Stimulated activated naive CD8-positive, alpha-beta T cell treated with anti-CD3 and anti-CD28 coated beads, Interleukin-15, Interleukin-2, amounts not matched to agents 100 ng/mL and 50 ng/mL, for 24 hours (primary cell): ENCODE results near the gene OR4E1.
"Not testable (repeated sequence)": the region's sequence is repeated elsewhere in the genome, so short reads cannot be mapped to it uniquely, and the experiment has no call there.

Experiments
- H3K27ac Mint-ChIP-seq: one replicate; pipeline ENCODE4 v1.8.0; 2021; ENCODE audit warnings: mild to moderate bottlenecking, mixed read lengths
- H3K27me3 Mint-ChIP-seq: one replicate; pipeline ENCODE4 v1.8.0; 2021; ENCODE audit warnings: mixed read lengths
- H3K36me3 Mint-ChIP-seq: one replicate; pipeline ENCODE4 v1.8.0; 2021; ENCODE audit warnings: low read depth, mixed read lengths
- H3K4me1 Mint-ChIP-seq: one replicate; pipeline ENCODE4 v1.8.0; 2021; ENCODE audit warnings: low read depth, mixed read lengths
- H3K4me3 Mint-ChIP-seq: one replicate; pipeline ENCODE4 v1.8.0; 2021; ENCODE audit warnings: mild to moderate bottlenecking, mixed read lengths
- H3K9me3 Mint-ChIP-seq: one replicate; pipeline ENCODE4 v1.8.0; 2021; ENCODE audit warnings: mixed read lengths

Gene OR4E1

GRCh38 chr14:21673718-21674117 lies at the start of gene OR4E1:
OR4E1 (minus strand) TSS chr14:21673818; CDS start chr14:21670935, 2,883 bp downstream.
- no peaks in the 10 kb centered on the region for H3K9me3 Mint-ChIP-seq
- no peak within 1 kb of the TSS for H3K4me3 Mint-ChIP-seq
- H3K36me3 Mint-ChIP-seq, result no peaks in the 10 kb centered on the region
- H3K4me1 Mint-ChIP-seq, result no peaks in the 10 kb centered on the region
- no peak within 1 kb of the TSS for H3K27ac Mint-ChIP-seq
- peaks cover 34% of the 10 kb centered on the region for H3K27me3 Mint-ChIP-seq

GRCh38 chr14:21721504-21721903 lies 47.9 kb upstream of the OR4E1 start:
- Mint-ChIP-seq H3K4me3 (no peak overlapping the region), H3K36me3 (no peaks in the 10 kb centered on the region), H3K9me3 (no peaks in the 10 kb centered on the region), H3K27ac (no peak overlapping the region), H3K27me3 (peaks cover 51% of the 10 kb centered on the region), H3K4me1 (no peaks in the 10 kb centered on the region)

- Mint-ChIP-seq H3K4me3 (no peak overlapping the region), H3K4me1 (no peaks in the 10 kb centered on the region), H3K27ac (no peak overlapping the region), H3K27me3 (peaks cover 45% of the 10 kb centered on the region), H3K36me3 (no peaks in the 10 kb centered on the region), H3K9me3 (no peaks in the 10 kb centered on the region)
Measured at GRCh38 chr14:21719841-21720240, 46.2 kb upstream of the OR4E1 start.

GRCh38 chr14:21714318-21714929 lies 40.8 kb upstream of the OR4E1 start:
- Mint-ChIP-seq H3K4me1 (no peaks in the 10 kb centered on the region), H3K27ac (peak overlapping the region; percentile 22), H3K36me3 (no peaks in the 10 kb centered on the region), H3K9me3 (no peaks in the 10 kb centered on the region), H3K4me3 (peak overlapping the region; percentile 71), H3K27me3 (peaks cover 36% of the 10 kb centered on the region)

- H3K4me3 Mint-ChIP-seq, result peak overlapping the region; percentile 60
- no peaks in the 10 kb centered on the region for H3K4me1 Mint-ChIP-seq
- H3K27ac Mint-ChIP-seq, result no peak overlapping the region
- H3K9me3 Mint-ChIP-seq, result no peaks in the 10 kb centered on the region
- H3K36me3 Mint-ChIP-seq, result no peaks in the 10 kb centered on the region
- H3K27me3 Mint-ChIP-seq, result peaks cover 38% of the 10 kb centered on the region
Measured at GRCh38 chr14:21712036-21712435, 38.4 kb upstream of the OR4E1 start.

- H3K9me3 Mint-ChIP-seq, result no peaks in the 10 kb centered on the region
- H3K27ac Mint-ChIP-seq, result no peak overlapping the region
- no peaks in the 10 kb centered on the region for H3K36me3 Mint-ChIP-seq
- peaks cover 32% of the 10 kb centered on the region for H3K27me3 Mint-ChIP-seq
- peak overlapping the region; percentile 60 for H3K4me3 Mint-ChIP-seq
- H3K4me1 Mint-ChIP-seq, result no peaks in the 10 kb centered on the region
Measured at GRCh38 chr14:21711360-21711961, 37.8 kb upstream of the OR4E1 start.

GRCh38 chr14:21704338-21704737 lies 30.7 kb upstream of the OR4E1 start:
- Mint-ChIP-seq H3K9me3 (no peaks in the 10 kb centered on the region), H3K27ac (no peak overlapping the region), H3K4me3 (no peak overlapping the region), H3K4me1 (peaks cover 23% of the 10 kb centered on the region), H3K36me3 (no peaks in the 10 kb centered on the region), H3K27me3 (peaks cover 35% of the 10 kb centered on the region)

GRCh38 chr14:21703357-21704326 lies 30.0 kb upstream of the OR4E1 start:
- H3K27ac Mint-ChIP-seq, result no peak overlapping the region
- peaks cover 29% of the 10 kb centered on the region for H3K27me3 Mint-ChIP-seq
- H3K36me3 Mint-ChIP-seq, result no peaks in the 10 kb centered on the region
- H3K4me3 Mint-ChIP-seq, result no peak overlapping the region
- H3K4me1 Mint-ChIP-seq, result peaks cover 23% of the 10 kb centered on the region
- no peaks in the 10 kb centered on the region for H3K9me3 Mint-ChIP-seq

- Mint-ChIP-seq H3K27me3 (peaks cover 20% of the 10 kb centered on the region), H3K36me3 (no peaks in the 10 kb centered on the region), H3K4me1 (peaks cover 23% of the 10 kb centered on the region), H3K9me3 (no peaks in the 10 kb centered on the region), H3K4me3 (no peak overlapping the region), H3K27ac (no peak overlapping the region)
Measured at GRCh38 chr14:21702316-21702715, 28.7 kb upstream of the OR4E1 start.

- Mint-ChIP-seq H3K4me1 (peaks cover 15% of the 10 kb centered on the region), H3K27ac (no peak overlapping the region), H3K36me3 (no peaks in the 10 kb centered on the region), H3K27me3 (peaks cover 15% of the 10 kb centered on the region), H3K4me3 (no peak overlapping the region), H3K9me3 (no peaks in the 10 kb centered on the region)
Measured at GRCh38 chr14:21699551-21699950, 25.9 kb upstream of the OR4E1 start.

GRCh38 chr14:21698538-21698937 lies 24.9 kb upstream of the OR4E1 start:
- not testable (repeated sequence) for H3K4me1 Mint-ChIP-seq, H3K36me3 Mint-ChIP-seq, H3K4me3 Mint-ChIP-seq, H3K27ac Mint-ChIP-seq, H3K9me3 Mint-ChIP-seq
- peaks cover 15% of the 10 kb centered on the region for H3K27me3 Mint-ChIP-seq

- H3K27ac Mint-ChIP-seq, H3K9me3 Mint-ChIP-seq, H3K36me3 Mint-ChIP-seq, H3K4me1 Mint-ChIP-seq, H3K4me3 Mint-ChIP-seq: not testable (repeated sequence)
- peaks cover 15% of the 10 kb centered on the region for H3K27me3 Mint-ChIP-seq
Measured at GRCh38 chr14:21697662-21698061, 24.0 kb upstream of the OR4E1 start.

GRCh38 chr14:21694425-21694824 lies 20.8 kb upstream of the OR4E1 start:
- Mint-ChIP-seq H3K36me3 (no peaks in the 10 kb centered on the region), H3K27me3 (peaks cover 13% of the 10 kb centered on the region), H3K9me3 (no peaks in the 10 kb centered on the region), H3K4me3 (no peak overlapping the region), H3K27ac (no peak overlapping the region), H3K4me1 (no peaks in the 10 kb centered on the region)

GRCh38 chr14:21686468-21686867 lies 12.8 kb upstream of the OR4E1 start:
- Mint-ChIP-seq H3K27ac (no peak overlapping the region), H3K4me1 (no peaks in the 10 kb centered on the region), H3K36me3 (no peaks in the 10 kb centered on the region), H3K4me3 (no peak overlapping the region), H3K9me3 (no peaks in the 10 kb centered on the region), H3K27me3 (peaks cover 29% of the 10 kb centered on the region)

- H3K27me3 Mint-ChIP-seq, result peaks cover 19% of the 10 kb centered on the region
- H3K9me3 Mint-ChIP-seq, result no peaks in the 10 kb centered on the region
- H3K4me1 Mint-ChIP-seq, result no peaks in the 10 kb centered on the region
- no peak overlapping the region for H3K4me3 Mint-ChIP-seq
- H3K36me3 Mint-ChIP-seq, result no peaks in the 10 kb centered on the region
- no peak overlapping the region for H3K27ac Mint-ChIP-seq
Measured at GRCh38 chr14:21680072-21680471, 6.5 kb upstream of the OR4E1 start.
